AG04449 (cell line): Measurements from ENCODE around the gene TNS3.

Experiments
- CTCF ChIA-PET: fragments of 350-600 bp; formaldehyde crosslinking; extraction: SDS; loops from one replicate; lab custom pipeline; 2021; ENCODE audit warnings: antibody characterized with exemption; lab: Yijun Ruan, JAX
- POLR2A ChIA-PET: fragments of 400-600, 350-600 bp; formaldehyde crosslinking; extraction: SDS; loops from one replicate; lab custom pipeline; 2020; ENCODE audit warnings: antibody characterized with exemption, inconsistent platforms; lab: Yijun Ruan, JAX
- DNase-seq: peaks from one replicate; pipeline ENCODE4 v3.0.0-alpha.2; 2010; ENCODE audit warnings: low read depth, low spot score
- H3K4me3 ChIP-seq: 2 replicates; pipeline ENCODE4 v1.5.1; 2011; ENCODE audit warnings: low read depth, mild to moderate bottlenecking, control low read depth, low read length
- TF ChIP-seq, protein P1 (sequence below): IDR thresholded peaks from one replicate; pipeline ENCODE4 v1.5.1; 2011; ENCODE audit warnings: mild to moderate bottlenecking, moderate library complexity, low read length, control low read depth, inconsistent platforms; ENCODE audit not compliant: insufficient read depth; ENCODE audit errors: missing control alignments

TNS3 gene

DNA sequence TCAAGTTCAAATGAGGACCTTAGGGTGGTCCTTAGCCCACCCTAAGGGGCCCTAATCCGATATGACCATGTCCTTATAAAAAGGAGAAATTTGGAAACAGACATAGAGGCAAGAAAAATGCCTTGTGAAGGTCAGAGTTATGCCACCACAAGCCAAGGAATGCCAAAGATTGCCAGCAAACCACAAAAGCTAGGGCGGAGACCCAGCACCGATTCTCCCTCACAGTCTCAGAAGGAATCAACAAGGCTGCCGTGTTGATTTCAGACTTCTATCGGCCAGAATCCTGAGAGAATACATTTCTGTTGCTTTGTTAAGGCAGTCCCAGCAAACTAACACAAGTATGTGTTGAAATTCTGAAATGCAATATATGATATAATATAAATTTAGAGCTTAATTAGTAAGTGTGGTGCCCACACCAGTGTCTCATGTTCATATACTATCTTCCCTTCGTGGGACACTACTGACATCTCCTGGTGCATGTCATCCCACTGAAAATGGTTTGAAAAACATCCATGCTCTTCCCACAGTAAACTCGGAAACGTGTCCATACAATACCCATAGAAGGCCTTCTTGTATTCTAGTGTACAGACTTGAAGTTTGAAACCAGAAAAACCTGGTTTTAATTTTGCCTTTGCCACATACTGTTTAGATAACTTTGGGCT, 349.0 kb downstream of the TNS3 start:
- CTCF ChIA-PET, result interaction anchor here (1.5 to 1.8 kb wide), 2 partner anchors 12 to 1315 kb away, joined by 4 to 5 read pairs; no protein-coding TSS in a partner anchor
- no peak for DNase-seq
- TF ChIP-seq, protein P1, sequence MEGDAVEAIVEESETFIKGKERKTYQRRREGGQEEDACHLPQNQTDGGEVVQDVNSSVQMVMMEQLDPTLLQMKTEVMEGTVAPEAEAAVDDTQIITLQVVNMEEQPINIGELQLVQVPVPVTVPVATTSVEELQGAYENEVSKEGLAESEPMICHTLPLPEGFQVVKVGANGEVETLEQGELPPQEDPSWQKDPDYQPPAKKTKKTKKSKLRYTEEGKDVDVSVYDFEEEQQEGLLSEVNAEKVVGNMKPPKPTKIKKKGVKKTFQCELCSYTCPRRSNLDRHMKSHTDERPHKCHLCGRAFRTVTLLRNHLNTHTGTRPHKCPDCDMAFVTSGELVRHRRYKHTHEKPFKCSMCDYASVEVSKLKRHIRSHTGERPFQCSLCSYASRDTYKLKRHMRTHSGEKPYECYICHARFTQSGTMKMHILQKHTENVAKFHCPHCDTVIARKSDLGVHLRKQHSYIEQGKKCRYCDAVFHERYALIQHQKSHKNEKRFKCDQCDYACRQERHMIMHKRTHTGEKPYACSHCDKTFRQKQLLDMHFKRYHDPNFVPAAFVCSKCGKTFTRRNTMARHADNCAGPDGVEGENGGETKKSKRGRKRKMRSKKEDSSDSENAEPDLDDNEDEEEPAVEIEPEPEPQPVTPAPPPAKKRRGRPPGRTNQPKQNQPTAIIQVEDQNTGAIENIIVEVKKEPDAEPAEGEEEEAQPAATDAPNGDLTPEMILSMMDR, result peak; percentile 4
- POLR2A ChIA-PET, result interaction anchor here (0.7 kb wide), 1 partner anchor 330 kb away, joined by 3 read pairs; no protein-coding TSS in a partner anchor
- H3K4me3 ChIP-seq, result no peak overlapping the region

GRCh38 chr7:47231627-47232026, 350.3 kb downstream of the TNS3 start:
- TF ChIP-seq, protein P1, result no peak
- DNase-seq, result no peak
- ChIA-PET CTCF (interaction anchor here (0.9 to 1.2 kb wide), 2 partner anchors 34 to 1314 kb away, joined by 3 read pairs; no protein-coding TSS in a partner anchor), POLR2A (no interaction called here)
- H3K4me3 ChIP-seq, result no peak overlapping the region

GRCh38 chr7:47231032-47231431, 350.9 kb downstream of the TNS3 start:
- DNase-seq, result no peak
- TF ChIP-seq, protein P1, result no peak
- CTCF ChIA-PET, result interaction anchor here (0.9 to 1.2 kb wide), 2 partner anchors 35 to 1313 kb away, joined by 3 read pairs; no protein-coding TSS in a partner anchor
- H3K4me3 ChIP-seq, result no peak overlapping the region
- POLR2A ChIA-PET, result no interaction called here

- no peak for DNase-seq
- POLR2A ChIA-PET, result no interaction called here
- TF ChIP-seq, protein P1, result no peak
- CTCF ChIA-PET, result no interaction called here
- H3K4me3 ChIP-seq, result no peak overlapping the region
These were observed 353.4 kb downstream of the TNS3 start for GRCh38 chr7:47228386-47229014.

DNA sequence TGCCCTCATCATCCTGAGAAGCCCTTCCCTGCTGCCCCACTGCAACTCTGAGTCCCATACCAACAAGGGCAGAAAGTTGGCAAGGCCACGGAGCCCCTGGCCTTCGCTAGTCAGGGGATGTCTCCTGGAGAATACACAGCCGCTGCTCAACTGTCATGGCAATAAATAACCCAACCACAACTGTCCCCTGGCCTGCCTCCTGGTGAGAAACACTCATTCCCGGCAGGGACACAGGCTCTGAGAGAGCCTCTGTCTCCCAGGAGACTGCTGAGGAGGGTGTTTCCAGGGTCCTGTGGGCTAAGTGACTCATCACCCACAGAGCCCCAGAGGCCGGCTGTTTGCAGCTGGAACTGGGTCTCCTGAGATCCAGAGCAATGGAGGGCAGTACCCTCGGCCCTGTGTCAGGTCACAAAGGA, 354.1 kb downstream of the TNS3 start:
- DNase-seq, result peak; percentile 19
- H3K4me3 ChIP-seq, result no peak overlapping the region
- TF ChIP-seq, protein P1, result no peak
- ChIA-PET CTCF (interaction anchor here (0.7 kb wide), 2 partner anchors 26 to 28 kb away, joined by 3 read pairs; no protein-coding TSS in a partner anchor), POLR2A (no interaction called here)

- TF ChIP-seq, protein P1, result no peak
- ChIA-PET CTCF (interaction anchor here (0.8 kb wide), 1 partner anchor 40 kb away, joined by 4 read pairs; no protein-coding TSS in a partner anchor), POLR2A (no interaction called here)
- H3K4me3 ChIP-seq, result no peak overlapping the region
- DNase-seq, result no peak
These were observed 355.2 kb downstream of the TNS3 start for GRCh38 chr7:47226696-47227095.
